Spinal cord (tissue), 10 donors: ENCODE data around the gene DMXL1. TPM values are rescaled to one million over a fixed set of nuclear protein-coding genes. Genes with fewer than 3 reads are reported as not detected.

Experiments
- DNase-seq, 6 donors: peaks; one replicate each; pipeline versions ENCODE4 v3.0.0 to v3.0.0-alpha.2; 2013 to 2015; ENCODE audit warnings: low spot score in 6 of 6, low read depth in 4 of 6
- H3K27ac ChIP-seq: one replicate; pipeline ENCODE4 v1.5.1; 2013; ENCODE audit warnings: low read depth, low read length, control low read depth
- H3K27me3 ChIP-seq: one replicate; pipeline ENCODE4 v1.6.1; 2013; ENCODE audit warnings: low read length; ENCODE audit not compliant: control insufficient read depth, insufficient read depth
- H3K36me3 ChIP-seq: one replicate; pipeline ENCODE4 v1.6.1; 2013; ENCODE audit warnings: low read length; ENCODE audit not compliant: control insufficient read depth, insufficient read depth
- H3K4me1 ChIP-seq: one replicate; pipeline ENCODE4 v1.6.1; 2013; ENCODE audit warnings: low read length; ENCODE audit not compliant: control insufficient read depth, insufficient read depth
- H3K4me3 ChIP-seq: one replicate; pipeline ENCODE4 v1.5.1; 2013; ENCODE audit warnings: low read depth, low read length, control low read depth
- H3K9me3 ChIP-seq: one replicate; pipeline ENCODE4 v1.6.1; 2013; ENCODE audit warnings: low read length; ENCODE audit not compliant: control insufficient read depth, insufficient read depth
- WGBS: methylation state at CpG from one replicate; pipeline ENCODE4 v1.1.5; 2013; ENCODE audit warnings: missing lambda C conversion rate; ENCODE audit not compliant: insufficient coverage; 5-methylcytosine and 5-hydroxymethylcytosine counted together
- polyA plus RNA-seq, 2 donors: library from polyadenylated mRNA; unstranded; fragments of 120-200 nt; gene quantifications; one replicate each; pipeline ENCODE4 v1.2.1, GENCODE V29; 2013; ENCODE audit not compliant: insufficient read length in 2 of 2
- total RNA-seq, 2 donors: library from RNA; depleted of rRNA in 1 of 2; stranded (reverse); fragments of 120-200 nt in 1 of 2; fragments of >200 nt in 1 of 2; gene quantifications; one replicate each; pipeline versions ENCODE4 v1.2.3 to v1.2.4, GENCODE V29; 2013 to 2014
- donor health status: healthy.

The DMXL1 gene
- total and polyA plus RNA-seq, 4 donors: 34.2 to 136 (median 48.4) TPM

- Histone ChIP-seq H3K4me3 (no peak overlapping the region), H3K4me1 (peaks cover 8% of the 10 kb centered on the region), H3K27ac (no peak overlapping the region), H3K9me3 (no peaks in the 10 kb centered on the region), H3K36me3 (no peaks in the 10 kb centered on the region), H3K27me3 (no peaks in the 10 kb centered on the region)
- DNase-seq: no peak
- WGBS: 77% methylated on average over 2 of the region's 5 CpGs
Measured at GRCh38 chr5:119270121-119270565, 199.3 kb downstream of the DMXL1 start.

- H3K27ac ChIP-seq: no peak overlapping the region
- H3K27me3 ChIP-seq: no peaks in the 10 kb centered on the region
- H3K4me3 ChIP-seq: no peak overlapping the region
- DNase-seq: no peak
- H3K36me3 ChIP-seq: no peaks in the 10 kb centered on the region
- H3K9me3 ChIP-seq: no peaks in the 10 kb centered on the region
- 94% methylated on average over 4 of the region's 6 CpGs for WGBS
- peaks cover 8% of the 10 kb centered on the region for H3K4me1 ChIP-seq
Measured at GRCh38 chr5:119270960-119271757, 200.3 kb downstream of the DMXL1 start.

- Histone ChIP-seq H3K4me3 (no peak overlapping the region), H3K4me1 (peaks cover 8% of the 10 kb centered on the region), H3K36me3 (no peaks in the 10 kb centered on the region), H3K9me3 (no peaks in the 10 kb centered on the region), H3K27me3 (no peaks in the 10 kb centered on the region), H3K27ac (no peak overlapping the region)
- no CpG with 5 or more reads among the region's 2 CpGs for WGBS
- no peak for DNase-seq
Measured at GRCh38 chr5:119271758-119272730, 201.2 kb downstream of the DMXL1 start.

GRCh38 chr5:119273391-119273839 is 202.5 kb downstream of the DMXL1 start:
- peaks cover 8% of the 10 kb centered on the region for H3K4me1 ChIP-seq
- WGBS: 59% methylated on average over 8 of the region's 9 CpGs
- H3K36me3 ChIP-seq: no peaks in the 10 kb centered on the region
- no peaks in the 10 kb centered on the region for H3K27me3 ChIP-seq
- H3K27ac ChIP-seq: no peak overlapping the region
- H3K9me3 ChIP-seq: no peaks in the 10 kb centered on the region
- DNase-seq: peak in 1 of 6 donors; percentile 46
- H3K4me3 ChIP-seq: no peak overlapping the region

GRCh38 chr5:119274030-119274766 is 203.3 kb downstream of the DMXL1 start:
- 83% methylated on average over 2 of the region's 5 CpGs for WGBS
- no peak for DNase-seq
- H3K9me3 ChIP-seq: no peaks in the 10 kb centered on the region
- H3K4me1 ChIP-seq: peaks cover 3% of the 10 kb centered on the region
- no peaks in the 10 kb centered on the region for H3K27me3 ChIP-seq
- no peak overlapping the region for H3K27ac ChIP-seq
- no peaks in the 10 kb centered on the region for H3K36me3 ChIP-seq
- H3K4me3 ChIP-seq: no peak overlapping the region

GRCh38 chr5:119274767-119275130 is 203.9 kb downstream of the DMXL1 start:
- no peak for DNase-seq
- Histone ChIP-seq H3K27me3 (no peaks in the 10 kb centered on the region), H3K27ac (no peak overlapping the region), H3K4me1 (no peaks in the 10 kb centered on the region), H3K36me3 (no peaks in the 10 kb centered on the region), H3K9me3 (no peaks in the 10 kb centered on the region), H3K4me3 (no peak overlapping the region)

- WGBS: 90% methylated on average over 6 of the region's 6 CpGs
- Histone ChIP-seq H3K36me3 (no peaks in the 10 kb centered on the region), H3K9me3 (no peaks in the 10 kb centered on the region), H3K27ac (no peak overlapping the region), H3K27me3 (no peaks in the 10 kb centered on the region), H3K4me1 (no peaks in the 10 kb centered on the region), H3K4me3 (no peak overlapping the region)
- DNase-seq: no peak
Measured at GRCh38 chr5:119275146-119275545, 204.3 kb downstream of the DMXL1 start.

- H3K27ac ChIP-seq: no peak overlapping the region
- no peak for DNase-seq
- no CpG with 5 or more reads among the region's 3 CpGs for WGBS
Measured at GRCh38 chr5:119275601-119276173, 204.8 kb downstream of the DMXL1 start.

GRCh38 chr5:119276978-119277377 is 206.1 kb downstream of the DMXL1 start:
- WGBS: no CpG with 5 or more reads among the region's 5 CpGs
- H3K4me1 ChIP-seq: no peaks in the 10 kb centered on the region
- H3K27ac ChIP-seq: no peak overlapping the region
- no peak for DNase-seq
- no peak overlapping the region for H3K4me3 ChIP-seq
- H3K27me3 ChIP-seq: no peaks in the 10 kb centered on the region
- no peaks in the 10 kb centered on the region for H3K36me3 ChIP-seq
- H3K9me3 ChIP-seq: no peaks in the 10 kb centered on the region

More at GRCh38 chr5:119275601-119276173, 204.8 kb downstream of the DMXL1 start:
- H3K4me3 ChIP-seq: no peak overlapping the region
- H3K36me3 ChIP-seq: no peaks in the 10 kb centered on the region
- no peaks in the 10 kb centered on the region for H3K9me3 ChIP-seq
- no peaks in the 10 kb centered on the region for H3K27me3 ChIP-seq
- no peaks in the 10 kb centered on the region for H3K4me1 ChIP-seq
